T47D (cell line): Measurements from ENCODE around the gene QPRT.
"Not testable (repeated sequence)": the region's sequence is repeated elsewhere in the genome, so short reads cannot be mapped to it uniquely, and the experiment has no call there.

Source experiments
- DNase-seq, 2 experiments: peaks; one replicate each; pipeline versions ENCODE4 v3.0.0 to v3.0.0-alpha.2; 2011 to 2012; ENCODE audit warnings: low read depth in 1 of 2, low spot score in 1 of 2
- JUND ChIP-seq: IDR thresholded peaks from 2 replicates; pipeline ENCODE4 v1.6.1; 2012; ENCODE audit warnings: low read depth
- in situ Hi-C: cut with HindIII; loops from 2 replicates; pipeline ENCODE4 v1.10.0; 2016; ENCODE audit warnings: low sequenced_read_pairs, low pct_unique_long_range_greater_than_20kb

The QPRT gene

GRCh38 chr16:29665294-29666077, 13.5 kb upstream of the QPRT start:
- no peak for DNase-seq
- in situ Hi-C loops = no loop called here
- no peak for TF ChIP-seq JUND

GRCh38 chr16:29667322-29667610, 11.7 kb upstream of the QPRT start:
- DNase-seq, in situ Hi-C loops: not testable (repeated sequence)

DNA sequence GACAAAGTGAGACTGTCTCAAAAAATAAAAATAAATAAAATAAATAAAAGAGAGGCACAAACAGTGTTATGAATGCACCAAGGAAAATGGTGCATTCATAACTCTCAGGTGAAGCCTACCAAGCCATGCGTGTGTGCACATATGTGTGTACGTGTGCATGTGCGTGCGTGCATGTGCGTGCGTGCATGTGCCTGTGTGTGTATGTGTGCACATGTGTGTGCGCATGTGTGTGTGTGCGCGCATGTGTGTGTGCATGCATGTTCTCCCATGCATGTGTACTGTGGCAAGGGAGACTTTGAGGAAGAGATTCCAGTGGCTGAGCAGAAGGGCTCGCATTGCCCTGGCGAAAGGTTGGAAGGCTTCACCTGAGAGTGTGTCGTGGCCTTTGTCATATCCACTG, 11.2 kb upstream of the QPRT start:
- no peak for TF ChIP-seq JUND
- no peak for DNase-seq
- in situ Hi-C loops = no loop called here

DNA sequence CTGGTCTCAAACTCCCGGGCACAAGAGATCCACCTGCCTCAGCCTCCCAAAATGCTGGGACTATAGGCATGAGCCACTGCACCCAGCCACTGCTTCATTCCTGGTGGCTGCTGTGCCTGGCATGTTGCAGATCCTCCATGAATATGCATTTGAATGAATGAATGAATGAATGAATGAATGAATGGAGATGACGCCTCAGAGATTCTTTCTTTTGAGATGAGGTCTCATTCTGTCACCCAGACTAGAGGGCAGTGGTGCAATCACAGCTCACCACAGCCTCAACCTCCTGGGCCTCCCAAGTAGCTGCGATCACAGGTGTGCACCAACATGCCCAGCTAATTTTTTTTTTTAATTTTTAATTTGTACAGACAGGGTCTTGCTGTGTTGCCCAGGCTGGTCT, 10.7 kb upstream of the QPRT start:
- no peak for TF ChIP-seq JUND
- in situ Hi-C loops = no loop called here
- DNase-seq = no peak

GRCh38 chr16:29673501-29673900, 5.5 kb upstream of the QPRT start:
- in situ Hi-C loops = no loop called here
- no peak for DNase-seq
- no peak for TF ChIP-seq JUND

- in situ Hi-C loops = no loop called here
- no peak for TF ChIP-seq JUND
- no peak for DNase-seq
These were observed 4.8 kb upstream of the QPRT start for GRCh38 chr16:29674188-29674587.

- in situ Hi-C loops = no loop called here
- peak; percentile 67 to 72 for DNase-seq
- TF ChIP-seq JUND = no peak
These were observed 3.0 kb upstream of the QPRT start for GRCh38 chr16:29675811-29676643.

DNA sequence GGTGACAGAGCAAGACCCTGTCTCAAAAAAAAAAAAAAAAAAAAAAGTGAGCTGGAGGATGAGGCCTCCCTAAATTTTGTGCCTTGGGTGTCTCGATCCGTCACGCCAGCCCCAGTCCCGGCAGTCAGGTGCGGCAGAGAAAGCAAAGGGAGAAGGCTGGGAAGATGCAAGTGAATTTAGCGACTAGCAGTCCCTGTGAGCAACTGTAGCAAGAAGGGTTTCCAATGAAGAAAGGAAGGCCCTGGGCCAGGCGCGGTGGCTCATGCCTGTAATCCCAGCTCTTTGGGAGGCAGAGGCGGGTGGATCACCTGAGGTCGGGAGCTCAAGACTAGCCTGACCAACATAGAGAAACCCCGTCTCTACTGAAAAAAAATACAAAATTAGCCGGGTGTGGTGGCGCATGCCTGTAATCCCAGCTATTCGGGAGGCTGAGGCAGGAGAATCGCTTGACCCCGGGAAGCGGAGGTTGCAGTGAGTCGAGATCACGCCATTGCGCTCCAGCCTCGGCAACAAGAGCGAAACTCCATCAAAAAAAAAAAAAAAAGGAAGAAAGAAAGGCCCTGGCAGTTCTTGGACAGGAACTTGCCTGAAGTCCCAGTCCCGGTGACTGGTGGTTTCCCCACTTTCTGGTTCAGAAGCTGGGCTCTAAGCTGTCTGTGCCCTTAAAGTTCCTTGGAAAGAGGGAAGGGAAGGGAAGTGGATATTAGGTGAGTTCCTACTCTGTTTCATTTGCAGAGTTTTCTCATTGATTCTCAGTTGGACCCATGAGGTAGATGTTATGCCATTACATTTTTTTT, 1.8 kb upstream of the QPRT start:
- in situ Hi-C loops = no loop called here
- no peak for TF ChIP-seq JUND

DNA sequence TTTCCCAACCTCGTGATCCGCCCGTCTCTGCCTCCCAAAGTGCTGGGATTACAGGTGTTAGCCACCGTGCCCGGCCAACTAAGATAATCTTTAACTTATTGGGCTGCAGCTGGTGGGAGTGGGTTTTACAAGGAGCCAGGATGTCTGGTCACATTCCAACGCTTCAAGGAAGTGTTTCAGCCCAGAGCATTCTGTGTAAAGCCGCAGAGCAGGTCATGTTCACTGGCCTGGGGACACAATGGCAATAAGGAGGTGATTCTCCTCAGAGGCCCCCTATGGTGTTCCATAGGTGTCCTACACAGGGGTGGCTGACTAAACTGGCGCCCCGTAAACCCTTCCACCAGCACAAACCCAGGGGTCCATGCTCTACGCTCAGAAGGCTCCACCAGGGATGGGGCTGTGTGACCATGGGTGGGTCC, 1.2 kb downstream of the QPRT start:
- no peak for TF ChIP-seq JUND
- in situ Hi-C loops = no loop called here
- DNase-seq = peak in 1 of 2 experiments; percentile 67

More for the DNA sequence above, 1.8 kb upstream of the QPRT start:
- DNase-seq = no peak

DNA sequence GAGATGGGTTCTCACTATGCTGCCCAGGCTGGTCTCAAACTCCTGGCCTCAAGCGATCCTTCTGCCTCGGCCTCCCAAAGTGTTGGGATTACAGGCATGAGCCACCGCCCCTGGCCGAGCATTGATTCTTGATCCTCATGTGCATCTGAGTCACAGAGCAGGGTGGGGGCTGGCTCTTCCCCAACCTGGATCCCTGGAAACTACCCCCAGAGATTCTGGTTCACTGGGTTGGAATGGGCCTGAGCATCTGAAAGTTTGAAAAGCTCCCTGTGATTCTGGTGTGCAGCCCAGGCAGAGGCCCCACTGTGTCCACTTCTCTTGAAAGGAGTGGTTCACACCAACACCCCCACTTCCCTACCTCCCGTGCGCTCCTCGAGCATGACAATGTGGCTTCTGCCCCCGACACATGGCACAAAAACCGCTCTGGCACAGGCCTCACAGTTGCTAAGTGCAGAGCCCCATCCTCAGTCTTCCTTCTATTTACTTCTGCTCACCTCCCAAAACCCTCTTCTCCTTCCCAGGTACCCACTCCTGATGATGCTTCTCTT, 4.6 kb downstream of the QPRT start:
- in situ Hi-C loops = no loop called here
- DNase-seq = no peak
- no peak for TF ChIP-seq JUND

DNA sequence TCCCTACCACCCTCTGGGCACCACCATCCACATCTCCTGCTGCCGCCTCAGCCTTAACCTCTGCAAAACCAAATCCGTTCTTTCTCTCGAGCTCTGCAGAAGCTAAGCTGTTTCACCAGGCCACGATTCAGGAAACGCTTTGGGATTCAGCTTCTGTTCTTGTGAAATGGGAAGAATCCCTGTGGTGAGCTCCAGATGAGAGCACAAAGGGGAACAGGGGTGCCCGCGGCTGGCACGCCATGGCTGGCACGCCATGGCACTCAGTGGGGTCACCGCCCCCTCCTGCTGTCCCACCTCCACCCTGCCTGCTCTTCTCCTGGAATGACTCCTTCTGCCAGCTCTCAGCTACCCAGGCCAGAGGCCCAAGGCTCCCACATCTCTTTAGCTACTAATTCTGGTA, 5.7 kb downstream of the QPRT start:
- in situ Hi-C loops = no loop called here
- DNase-seq = no peak
- no peak for TF ChIP-seq JUND

GRCh38 chr16:29686740-29687332, 7.9 kb downstream of the QPRT start:
- in situ Hi-C loops = no loop called here
- TF ChIP-seq JUND = no peak
- DNase-seq = no peak
